NCI-H1436 (cell line): ENCODE results near the gene MMEL1.
A peak's percentile ranks its signal among the peaks of the same experiment; 100 is the strongest.

Source experiments
- DNase-seq: peaks from one replicate; lab custom pipeline; 2025; lab: John Stamatoyannopoulos, UW

The MMEL1 gene

GRCh38 chr1:2642560-2643413, 10.0 kb upstream of the MMEL1 start:
- peak; percentile 88 for DNase-seq

DNA sequence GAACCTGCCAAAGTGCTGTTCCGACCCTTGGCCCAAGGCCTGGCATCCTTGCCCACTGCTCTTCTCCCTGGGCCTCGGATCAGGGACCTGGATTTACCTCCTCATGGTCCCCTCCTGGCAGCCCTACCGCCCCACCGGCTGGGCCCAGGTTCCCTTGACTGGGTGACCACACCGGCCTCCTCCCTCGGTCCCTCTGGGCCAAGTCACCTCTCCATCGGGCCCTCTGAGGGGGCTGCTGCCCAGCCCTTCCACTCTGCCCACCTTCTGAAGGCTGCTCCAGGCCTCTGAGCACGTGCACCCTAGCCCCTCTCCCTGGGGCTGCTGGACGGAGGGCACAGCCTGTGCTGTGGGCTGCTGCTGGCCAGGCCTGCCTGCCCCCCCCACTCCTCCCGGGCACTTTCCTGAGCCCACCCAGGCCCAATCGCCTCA, 9.3 kb upstream of the MMEL1 start:
- DNase-seq, result no peak

- no peak for DNase-seq
These were observed 8.7 kb upstream of the MMEL1 start for GRCh38 chr1:2641381-2642130.

DNA sequence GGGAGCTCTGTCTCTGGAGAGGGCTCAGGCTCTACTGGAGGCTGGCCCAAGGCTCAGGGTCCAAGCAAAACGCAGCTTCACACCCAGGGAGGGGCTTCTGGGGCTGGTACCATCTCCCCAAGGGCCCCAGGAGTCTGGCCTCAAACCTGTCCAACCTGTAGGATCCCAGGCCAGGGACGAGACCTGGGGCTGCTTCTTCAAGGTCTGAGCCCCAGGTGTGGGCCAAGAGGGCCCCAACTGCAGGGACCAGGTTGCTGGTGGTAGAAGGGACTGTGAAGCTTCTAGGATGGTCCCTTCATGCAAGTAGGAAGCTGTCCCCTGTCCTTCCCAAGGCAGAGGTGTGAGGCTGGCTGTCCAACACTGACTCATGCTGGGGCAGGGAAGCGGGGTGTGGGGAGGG, 7.8 kb upstream of the MMEL1 start:
- no peak for DNase-seq

GRCh38 chr1:2639607-2640521, 7.0 kb upstream of the MMEL1 start:
- no peak for DNase-seq

GRCh38 chr1:2639203-2639602, 6.4 kb upstream of the MMEL1 start:
- no peak for DNase-seq

DNA sequence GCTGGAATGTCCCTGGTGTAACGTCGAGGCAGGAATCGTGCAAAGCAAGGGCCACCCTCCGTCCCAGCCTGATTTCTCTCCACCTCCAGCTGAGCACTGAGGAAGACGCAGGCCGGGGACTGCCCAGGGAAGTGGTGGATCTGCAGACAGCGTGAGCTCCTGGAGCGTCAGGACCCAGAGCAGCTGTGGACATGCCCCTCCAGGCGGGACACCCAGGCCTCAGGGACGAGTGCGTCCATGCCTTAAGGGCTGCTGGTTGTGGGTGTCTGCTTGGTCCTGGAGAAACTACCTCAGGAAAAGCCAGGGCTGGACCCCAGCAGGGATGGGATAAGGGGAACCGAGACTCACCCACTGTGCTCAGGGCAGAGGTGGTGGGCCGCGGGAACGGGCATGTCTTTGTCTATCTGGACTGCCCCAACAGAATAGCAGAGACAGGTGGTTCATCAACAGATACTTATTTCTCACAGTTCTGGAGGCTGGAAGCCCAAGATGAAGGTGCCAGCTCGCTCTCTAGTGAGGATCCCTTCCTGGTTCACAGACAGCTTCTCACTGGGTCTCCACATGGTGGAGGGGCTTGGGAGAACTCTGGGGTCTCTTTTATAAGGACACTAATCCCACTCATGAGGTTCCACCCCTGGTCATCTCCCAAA, 5.8 kb upstream of the MMEL1 start:
- no peak for DNase-seq

DNA sequence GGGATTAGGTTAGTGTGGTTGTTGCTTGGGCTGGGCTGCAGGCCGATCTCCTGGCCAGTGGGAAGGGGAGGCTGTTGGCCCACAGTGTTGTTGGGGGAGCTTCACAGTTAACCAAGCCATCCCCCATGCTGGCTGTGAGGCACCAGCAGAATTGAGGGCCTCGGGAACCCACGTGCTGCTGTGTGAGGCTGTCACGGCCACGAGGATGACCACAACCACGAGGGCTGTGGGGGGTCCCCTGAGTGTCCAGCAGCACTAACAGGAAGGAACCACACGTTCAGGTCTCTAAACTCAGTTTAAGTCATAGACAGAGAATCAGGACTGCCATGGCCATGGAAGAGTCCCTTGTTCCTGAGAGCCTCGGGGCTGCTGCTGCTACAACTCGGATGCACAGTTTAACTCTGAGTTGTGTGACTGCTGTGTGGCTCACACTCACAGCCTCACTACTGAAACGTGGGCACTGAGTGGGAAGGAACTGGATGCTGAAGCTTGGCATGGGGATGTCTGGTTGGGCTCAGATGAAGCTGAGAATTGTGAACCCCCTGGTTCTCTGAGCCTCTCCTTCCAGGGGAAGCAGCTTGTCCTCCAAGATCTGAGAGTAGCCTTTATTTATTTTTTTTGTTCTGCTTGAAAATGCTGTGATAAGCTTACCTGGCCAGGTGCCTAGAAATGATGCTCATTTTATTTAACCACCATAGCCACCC, 4.8 kb upstream of the MMEL1 start:
- DNase-seq, result no peak

DNA sequence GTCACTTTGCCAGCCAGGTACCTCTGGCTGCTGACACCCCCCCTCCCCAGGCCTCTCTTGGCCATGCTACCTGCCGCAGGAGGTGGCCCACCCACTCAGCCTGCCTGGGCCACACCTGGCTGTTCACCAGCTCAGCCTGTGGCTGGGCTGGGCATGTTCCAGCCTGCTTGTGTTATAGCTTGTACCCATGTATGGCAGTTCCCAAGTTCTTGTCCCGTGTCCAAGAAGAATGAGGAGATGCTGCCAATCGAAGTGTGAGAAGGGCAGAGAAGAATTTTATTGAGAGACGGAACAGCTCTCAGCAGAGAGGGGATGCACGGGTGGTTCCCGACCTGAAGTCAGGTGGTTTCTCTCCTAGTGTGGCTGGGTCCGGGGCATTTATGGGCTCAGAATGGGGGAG, 3.9 kb upstream of the MMEL1 start:
- DNase-seq, result no peak

GRCh38 chr1:2635361-2636010, 2.7 kb upstream of the MMEL1 start:
- no peak for DNase-seq

DNA sequence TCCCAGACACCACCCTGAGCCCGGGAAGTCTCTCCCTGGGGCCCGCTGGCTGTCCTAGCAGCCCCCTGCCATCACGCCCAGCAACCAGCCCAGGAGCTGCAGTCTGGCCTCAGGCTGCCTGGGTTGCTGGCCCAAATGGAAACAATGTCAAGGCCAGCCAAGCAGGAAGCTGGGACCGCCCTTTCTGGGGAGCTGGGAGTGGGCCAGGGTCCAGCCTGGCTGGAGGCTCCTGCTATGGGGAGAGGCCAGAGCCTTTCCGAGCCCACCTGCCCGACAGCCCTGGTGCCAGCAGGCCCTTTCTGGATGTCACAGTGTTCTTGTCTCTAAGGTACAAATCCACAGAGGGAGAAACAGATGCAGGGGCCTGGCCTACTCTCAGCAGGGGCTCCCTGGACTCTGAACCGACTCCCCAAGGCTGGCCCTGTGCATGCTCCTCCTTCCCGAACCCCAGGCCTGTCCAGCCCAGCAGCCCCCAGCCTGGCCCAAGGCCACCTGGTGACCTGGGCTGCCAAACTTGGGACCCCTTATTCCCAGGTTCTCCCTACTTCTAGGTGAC, 1.2 kb upstream of the MMEL1 start:
- DNase-seq, result no peak

GRCh38 chr1:2633366-2633935, 635 bp upstream of the MMEL1 start:
- DNase-seq, result no peak

GRCh38 chr1:2632051-2632430, 775 bp downstream of the MMEL1 start:
- DNase-seq, result no peak

- no peak for DNase-seq
These were observed 1.4 kb downstream of the MMEL1 start for GRCh38 chr1:2631136-2632050.

GRCh38 chr1:2630498-2631135, 2.2 kb downstream of the MMEL1 start:
- no peak for DNase-seq

GRCh38 chr1:2629627-2630497, 3.0 kb downstream of the MMEL1 start:
- DNase-seq, result no peak

DNA sequence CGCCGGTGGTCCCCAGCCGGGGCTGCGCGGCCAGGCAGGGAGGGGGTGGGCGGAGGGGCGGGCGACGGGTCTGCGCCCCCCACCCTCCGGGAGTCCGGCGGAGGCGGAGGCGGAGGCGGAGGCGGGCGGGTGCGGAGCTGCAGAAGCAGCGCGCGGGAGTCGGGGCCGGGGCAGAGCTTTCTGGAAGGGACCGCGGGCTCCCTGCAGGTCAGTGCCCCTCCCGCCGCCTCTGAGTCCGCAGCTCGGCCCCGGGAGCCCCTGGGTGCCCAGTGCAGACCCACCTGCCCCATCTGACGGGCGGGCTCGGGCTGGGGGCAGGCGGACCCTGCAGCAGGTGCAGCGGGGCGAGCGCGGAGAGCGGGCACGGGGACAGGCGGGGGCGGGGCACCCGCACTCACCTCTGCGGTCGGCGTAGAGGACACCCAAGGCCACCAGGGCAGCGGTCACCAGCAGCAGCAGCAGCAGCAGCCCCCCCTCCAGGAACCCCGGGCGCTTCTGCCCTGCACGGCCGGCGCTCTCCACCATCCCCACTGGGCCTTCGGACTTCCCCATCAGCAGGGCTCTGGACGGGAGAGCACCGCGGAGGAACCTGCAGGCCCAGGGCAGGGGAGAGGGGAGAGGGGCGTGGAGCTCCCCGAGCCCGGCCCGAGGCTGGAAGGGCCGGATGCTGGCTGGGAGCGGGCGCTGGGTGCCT, 3.7 kb downstream of the MMEL1 start:
- DNase-seq, result no peak
